Measurements from ENCODE around the gene SEMA6A. TPM values are rescaled to one million over a fixed set of nuclear protein-coding genes. Genes with fewer than 3 reads are reported as not detected.
A peak's percentile ranks its signal among the peaks of the same experiment; 100 is the strongest.

SEMA6A gene
- total and polyA plus RNA-seq, 2 experiments from 2014 or later = 233 to 400 TPM

- Mint-ChIP-seq H3K27me3 (ENCODE audit: insufficient read depth, low read depth, poor library complexity) (peaks cover 10% of the 10 kb centered on the region), H3K27ac (peak overlapping the region; percentile 10; the same call in 1 of the 2 replicates), H3K4me1 (no peaks in the 10 kb centered on the region), H3K4me3 (no peak overlapping the region), H3K9me3 (no peaks in the 10 kb centered on the region), H3K36me3 (ENCODE audit: low read depth) (peaks cover 98% of the 10 kb centered on the region)
- no peaks in the 10 kb centered on the region; the same call in 1 of the 2 replicates for H3K4me1 ChIP-seq (ENCODE audit: insufficient read depth)
- peaks cover 31% of the 10 kb centered on the region; the same call in 1 of the 2 replicates for H3F3A ChIP-seq (replicated peaks; ENCODE audit: low read depth)
- peaks cover 27% of the 10 kb centered on the region for H3K79me2 ChIP-seq (replicated peaks; ENCODE audit: insufficient read depth)
- peaks cover 100% of the 10 kb centered on the region for H3K36me3 ChIP-seq (ENCODE audit: insufficient read depth)
- no peaks in the 10 kb centered on the region for H3K9me2 ChIP-seq (ENCODE audit: insufficient read depth)
- H3K27me3 ChIP-seq (ENCODE audit: insufficient read depth) = no peaks in the 10 kb centered on the region
- H3K4me3 ChIP-seq = no peak overlapping the region
- ATAC-seq (no peak), DNase-seq (ENCODE audit: low spot score) (no peak)
- H4K20me1 ChIP-seq (replicated peaks; ENCODE audit: insufficient read depth) = peaks cover 27% of the 10 kb centered on the region
- no peak overlapping the region for H3K27ac ChIP-seq (ENCODE audit: low read depth)
- H2AFZ ChIP-seq = no peak overlapping the region
- no peak for TF ChIP-seq ETS1 (IDR thresholded peaks at IDR 0.05)
- TF ChIP-seq EZH2phosphoT487 (IDR thresholded peaks at IDR 0.05; ENCODE audit: unreplicated experiment) = no peak
- TF ChIP-seq ZNF114 (CRISPR knock-in tag; IDR thresholded peaks at IDR 0.05) = no peak
- no peak for TF ChIP-seq CTCF (conservative IDR thresholded peaks at IDR 0.05; ENCODE audit: low read depth in 2 of 2)
- TF ChIP-seq POLR2AphosphoS5 (IDR thresholded peaks at IDR 0.05; ENCODE audit: low read depth) = no peak
- no peak for TF ChIP-seq CREB1 (CRISPR knock-in tag; IDR thresholded peaks at IDR 0.05; ENCODE audit: low read depth)
- TF ChIP-seq NANOG (IDR thresholded peaks at IDR 0.05; ENCODE audit: borderline replicate concordance) = no peak
- TF ChIP-seq STAT1 (IDR thresholded peaks at IDR 0.05; ENCODE audit: unreplicated experiment) = no peak
- no peak for TF ChIP-seq ZNF462 (CRISPR knock-in tag; IDR thresholded peaks at IDR 0.05)
- TF ChIP-seq ZNF331 (CRISPR knock-in tag; IDR thresholded peaks at IDR 0.05; ENCODE audit: low read depth) = no peak
- no peak for TF ChIP-seq EZH2 (IDR thresholded peaks at IDR 0.05; ENCODE audit: low read depth, unreplicated experiment)
- TF ChIP-seq JUNB (IDR thresholded peaks at IDR 0.05; ENCODE audit: unreplicated experiment) = no peak
- TF ChIP-seq REST (IDR thresholded peaks at IDR 0.05; ENCODE audit: unreplicated experiment) = no peak
- no peak overlapping the region for H3K4me2 ChIP-seq
These were observed 88.0 kb downstream of the SEMA6A start for GRCh38 chr5:116486588-116486987.

Measured in GM23338 (cell line).